Measurements from ENCODE around the gene RGS7.
A peak's percentile ranks its signal among the peaks of the same experiment; 100 is the strongest.
"Not testable (repeated sequence)": the region's sequence is repeated elsewhere in the genome, so short reads cannot be mapped to it uniquely, and the experiment has no call there.

RGS7 gene

GRCh38 chr1:241221319-241221718, 135.7 kb downstream of the RGS7 start:
- in situ Hi-C loops (cut with HindIII; ENCODE audit: low sequenced_read_pairs) = no loop called here
- DNase-seq (ENCODE audit: low read depth, low spot score) = no peak
- TF ChIP-seq CTCF (IDR thresholded peaks at IDR 0.05; ENCODE audit: low read depth, low read length) = no peak
- H3K4me3 ChIP-seq (ENCODE audit: low read depth, low read length) = no peak overlapping the region

- DNase-seq (ENCODE audit: low read depth, low spot score); in situ Hi-C loops (cut with HindIII; ENCODE audit: low sequenced_read_pairs); H3K4me3 ChIP-seq (ENCODE audit: low read depth, low read length): not testable (repeated sequence)
These were observed 136.1 kb downstream of the RGS7 start for GRCh38 chr1:241220913-241221312.

- no peak overlapping the region for H3K4me3 ChIP-seq (ENCODE audit: low read depth, low read length)
- no peak for TF ChIP-seq CTCF (IDR thresholded peaks at IDR 0.05; ENCODE audit: low read depth, low read length)
- no peak for DNase-seq (ENCODE audit: low read depth, low spot score)
- in situ Hi-C loops (cut with HindIII; ENCODE audit: low sequenced_read_pairs) = no loop called here
These were observed 137.6 kb downstream of the RGS7 start for GRCh38 chr1:241219449-241219848.

- H3K4me3 ChIP-seq (ENCODE audit: low read depth, low read length) = no peak overlapping the region
- in situ Hi-C loops (cut with HindIII; ENCODE audit: low sequenced_read_pairs) = no loop called here
- DNase-seq (ENCODE audit: low read depth, low spot score) = no peak
- no peak for TF ChIP-seq CTCF (IDR thresholded peaks at IDR 0.05; ENCODE audit: low read depth, low read length)
These were observed 139.5 kb downstream of the RGS7 start for GRCh38 chr1:241217516-241217915.

- in situ Hi-C loops (cut with HindIII; ENCODE audit: low sequenced_read_pairs) = no loop called here
- DNase-seq (ENCODE audit: low read depth, low spot score) = no peak
- no peak for TF ChIP-seq CTCF (IDR thresholded peaks at IDR 0.05; ENCODE audit: low read depth, low read length)
- no peak overlapping the region for H3K4me3 ChIP-seq (ENCODE audit: low read depth, low read length)
These were observed 141.3 kb downstream of the RGS7 start for GRCh38 chr1:241215683-241216082.

- no peak for DNase-seq (ENCODE audit: low read depth, low spot score)
- H3K4me3 ChIP-seq (ENCODE audit: low read depth, low read length) = no peak overlapping the region
- TF ChIP-seq CTCF (IDR thresholded peaks at IDR 0.05; ENCODE audit: low read depth, low read length) = no peak
- in situ Hi-C loops (cut with HindIII; ENCODE audit: low sequenced_read_pairs) = no loop called here
These were observed 141.8 kb downstream of the RGS7 start for GRCh38 chr1:241215203-241215602.

GRCh38 chr1:241213139-241213538, 143.9 kb downstream of the RGS7 start:
- DNase-seq (ENCODE audit: low read depth, low spot score) = peak; percentile 33
- in situ Hi-C loops (cut with HindIII; ENCODE audit: low sequenced_read_pairs) = no loop called here

More at GRCh38 chr1:241213139-241213538, 143.9 kb downstream of the RGS7 start:
- no peak for TF ChIP-seq CTCF (IDR thresholded peaks at IDR 0.05; ENCODE audit: low read depth, low read length)
- H3K4me3 ChIP-seq (ENCODE audit: low read depth, low read length) = no peak overlapping the region
